Mesenteric fat pad (tissue), 1 donor: ENCODE data around the gene KRT14. TPM values are rescaled to one million over a fixed set of nuclear protein-coding genes. Genes with fewer than 3 reads are reported as not detected.
"Not testable (repeated sequence)": the region's sequence is repeated elsewhere in the genome, so short reads cannot be mapped to it uniquely, and the experiment has no call there.

Experiments used
- DNase-seq: peaks from one replicate; pipeline ENCODE4 v3.0.0-alpha.2; 2020; ENCODE audit warnings: low spot score
- total RNA-seq: library from RNA; stranded (reverse); fragmentation: NEBNext Ultra II Directional; extraction: Animal tissue kit (Norgen Biotek cat#: 25700); gene quantifications from one replicate; pipeline ENCODE4 v1.2.1, GENCODE V29; 2021
- donor health status: DM: yes; HTN: yes; CAD: no.

The KRT14 gene
- total RNA-seq, 1 donor from 2014 or later, result 1.00 TPM

- DNase-seq, result no peak
These were observed 38.5 kb downstream of the KRT14 start for GRCh38 chr17:41547921-41548843.

- no peak for DNase-seq
These were observed 39.3 kb downstream of the KRT14 start for GRCh38 chr17:41547378-41547841.

- DNase-seq, result no peak
These were observed 39.9 kb downstream of the KRT14 start for GRCh38 chr17:41546819-41547218.

GRCh38 chr17:41545829-41546410, 40.8 kb downstream of the KRT14 start:
- DNase-seq, result no peak

- no peak for DNase-seq
These were observed 41.8 kb downstream of the KRT14 start for GRCh38 chr17:41544935-41545334.

- DNase-seq, result no peak
These were observed 42.2 kb downstream of the KRT14 start for GRCh38 chr17:41544491-41544892.

GRCh38 chr17:41542786-41543185, 43.9 kb downstream of the KRT14 start:
- DNase-seq, result not testable (repeated sequence)

- DNase-seq, result no peak
These were observed 44.3 kb downstream of the KRT14 start for GRCh38 chr17:41542357-41542756.

- no peak for DNase-seq
These were observed 45.6 kb downstream of the KRT14 start for GRCh38 chr17:41540921-41541625.

GRCh38 chr17:41539979-41540701, 46.6 kb downstream of the KRT14 start:
- no peak for DNase-seq

- DNase-seq, result no peak
These were observed 47.6 kb downstream of the KRT14 start for GRCh38 chr17:41539071-41539492.

GRCh38 chr17:41538565-41538991, 48.1 kb downstream of the KRT14 start:
- DNase-seq, result no peak

GRCh38 chr17:41537990-41538389, 48.7 kb downstream of the KRT14 start:
- no peak for DNase-seq

GRCh38 chr17:41537614-41537954, 49.1 kb downstream of the KRT14 start:
- no peak for DNase-seq

GRCh38 chr17:41536741-41537613, 49.7 kb downstream of the KRT14 start:
- no peak for DNase-seq

- no peak for DNase-seq
These were observed 50.8 kb downstream of the KRT14 start for GRCh38 chr17:41535764-41536481.

GRCh38 chr17:41534899-41535546, 51.7 kb downstream of the KRT14 start:
- no peak for DNase-seq

GRCh38 chr17:41533613-41534012, 53.1 kb downstream of the KRT14 start:
- DNase-seq, result no peak

- no peak for DNase-seq
These were observed 53.6 kb downstream of the KRT14 start for GRCh38 chr17:41532947-41533570.
